ENCODE data around the gene APRT. TPM values are rescaled to one million over a fixed set of nuclear protein-coding genes. Genes with fewer than 3 reads are reported as not detected.

The APRT gene
- total RNA-seq, 1 donor: 73.8 TPM

GRCh38 chr16:88762258-88762870, 49.4 kb downstream of the APRT start:
- DNase-seq (ENCODE audit: low read depth): no peak
- no peak for TF ChIP-seq CTCF (IDR thresholded peaks at IDR 0.05; ENCODE audit: insufficient read depth, low read length)
- H3K4me3 ChIP-seq (ENCODE audit: low read depth, low read length): no peak overlapping the region

- TF ChIP-seq CTCF (IDR thresholded peaks at IDR 0.05; ENCODE audit: insufficient read depth, low read length): no peak
- no peak for DNase-seq (ENCODE audit: low read depth)
- no peak overlapping the region for H3K4me3 ChIP-seq (ENCODE audit: low read depth, low read length)
Measured at GRCh38 chr16:88761830-88762229, 49.9 kb downstream of the APRT start.

GRCh38 chr16:88761143-88761534, 50.6 kb downstream of the APRT start:
- no peak for DNase-seq (ENCODE audit: low read depth)

GRCh38 chr16:88760424-88761142, 51.1 kb downstream of the APRT start:
- TF ChIP-seq CTCF (IDR thresholded peaks at IDR 0.05; ENCODE audit: insufficient read depth, low read length): no peak
- DNase-seq (ENCODE audit: low read depth): no peak
- no peak overlapping the region for H3K4me3 ChIP-seq (ENCODE audit: low read depth, low read length)

More at GRCh38 chr16:88761143-88761534, 50.6 kb downstream of the APRT start:
- TF ChIP-seq CTCF (IDR thresholded peaks at IDR 0.05; ENCODE audit: insufficient read depth, low read length): no peak
- H3K4me3 ChIP-seq (ENCODE audit: low read depth, low read length): no peak overlapping the region

GRCh38 chr16:88759976-88760350, 51.8 kb downstream of the APRT start:
- DNase-seq (ENCODE audit: low read depth): no peak
- no peak overlapping the region for H3K4me3 ChIP-seq (ENCODE audit: low read depth, low read length)
- no peak for TF ChIP-seq CTCF (IDR thresholded peaks at IDR 0.05; ENCODE audit: insufficient read depth, low read length)

Other genes with a start within 250 kb of the APRT start
- gene ZC3H18, start 241.5 kb downstream of the APRT start, total RNA-seq (ENCODE audit: low replicate concordance): 13.3 and 23.8 TPM in 2 replicates
- not detected in 2 replicates for gene IL17C, start 173.4 kb downstream of the APRT start, total RNA-seq (ENCODE audit: low replicate concordance)
- 41.5 and 98.0 TPM in 2 replicates for gene CYBA, start 160.9 kb downstream of the APRT start, total RNA-seq (ENCODE audit: low replicate concordance)
- 24.4 and 97.4 TPM in 2 replicates for gene MVD, start 148.8 kb downstream of the APRT start, total RNA-seq (ENCODE audit: low replicate concordance)
- gene SNAI3, start 125.4 kb downstream of the APRT start, total RNA-seq (ENCODE audit: low replicate concordance): not detected in 2 replicates
- 10.2 and 14.1 TPM in 2 replicates for gene RNF166, start 105.5 kb downstream of the APRT start, total RNA-seq (ENCODE audit: low replicate concordance)
- gene CTU2, start 105.4 kb downstream of the APRT start, total RNA-seq (ENCODE audit: low replicate concordance): 4.3 and 15.2 TPM in 2 replicates
- gene PIEZO1, start 26.7 kb downstream of the APRT start, total RNA-seq (ENCODE audit: low replicate concordance): 143 and 150 TPM in 2 replicates
- gene CDT1, start 8.1 kb downstream of the APRT start, total RNA-seq (ENCODE audit: low replicate concordance): 0.82 and 26.8 TPM in 2 replicates
- 11.6 and 22.5 TPM in 2 replicates for gene GALNS, start 45.0 kb upstream of the APRT start, total RNA-seq (ENCODE audit: low replicate concordance)
- gene TRAPPC2L, start 45.2 kb upstream of the APRT start, total RNA-seq (ENCODE audit: low replicate concordance): 30.6 and 57.2 TPM in 2 replicates
- gene PABPN1L, start 54.7 kb upstream of the APRT start, total RNA-seq (ENCODE audit: low replicate concordance): not detected in 2 replicates
- not detected in 2 replicates for gene CBFA2T3, start 165.3 kb upstream of the APRT start, total RNA-seq (ENCODE audit: low replicate concordance)

Data from fibroblast of the aortic adventitia (primary cell).